HepG2 (cell line): ENCODE data around the gene IRF7. TPM values are rescaled to one million over a fixed set of nuclear protein-coding genes. Genes with fewer than 3 reads are reported as not detected.
A peak's percentile ranks its signal among the peaks of the same experiment; 100 is the strongest.

Source experiments
- BCL6 ChIP-seq: IDR thresholded peaks from 2 replicates; pipeline ENCODE4 v1.6.1; 2016; ENCODE audit warnings: missing genetic modification reagents, missing compliant biosample characterization
- MAX ChIP-seq: IDR thresholded peaks from 2 replicates; pipeline ENCODE4 v1.6.1; 2012; ENCODE audit warnings: inconsistent platforms
- NCOA2 ChIP-seq: sonication (generic); formaldehyde crosslinking; IDR thresholded peaks from 2 replicates; pipeline ENCODE4 v1.8.0; 2022; ENCODE audit warnings: inconsistent platforms
- NONO ChIP-seq, 2 experiments: fragments of 450-650 bp in 1 of 2; sonication (generic) in 1 of 2; formaldehyde crosslinking in 1 of 2; IDR thresholded peaks in 1 of 2; conservative IDR thresholded peaks in 1 of 2; 2 replicates each; pipeline versions ENCODE4 v1.6.1 to v1.8.0; 2017 to 2022; ENCODE audit warnings: mild to moderate bottlenecking in 1 of 2, missing genetic modification reagents in 1 of 2, moderate library complexity in 1 of 2
- NR2C2 ChIP-seq: sonication (generic); formaldehyde crosslinking; IDR thresholded peaks from 2 replicates; pipeline ENCODE4 v1.4.0; 2020; ENCODE audit warnings: missing genetic modification reagents, mild to moderate bottlenecking, moderate library complexity, borderline replicate concordance
- PHF8 ChIP-seq: sonication (generic); formaldehyde crosslinking; IDR thresholded peaks from 2 replicates; pipeline ENCODE4 v1.5.0; 2020; ENCODE audit warnings: missing genetic modification reagents
- RFX3 ChIP-seq: IDR thresholded peaks from 2 replicates; pipeline ENCODE4 v1.6.1; 2016; ENCODE audit warnings: missing biosample characterization, missing genetic modification reagents
- RFX5 ChIP-seq: IDR thresholded peaks from 2 replicates; pipeline ENCODE4 v1.6.1; 2011; ENCODE audit warnings: low read depth, low read length, improper control_type of control experiment
- RFXANK ChIP-seq: IDR thresholded peaks from 2 replicates; pipeline ENCODE4 v1.6.1; 2016
- RXRB ChIP-seq: IDR thresholded peaks from 2 replicates; pipeline ENCODE4 v1.6.1; 2016; ENCODE audit warnings: borderline replicate concordance, missing genetic modification reagents, missing compliant biosample characterization
- SP2 ChIP-seq: sonication (generic); formaldehyde crosslinking; IDR thresholded peaks from 2 replicates; pipeline ENCODE4 v1.5.1; 2020; ENCODE audit warnings: mild to moderate bottlenecking, missing genetic modification reagents
- TBX2 ChIP-seq: sonication (generic); formaldehyde crosslinking; IDR thresholded peaks from 2 replicates; pipeline ENCODE4 v1.5.0; 2020; ENCODE audit warnings: missing genetic modification reagents, mild to moderate bottlenecking, borderline replicate concordance
- TEAD3 ChIP-seq: optimal IDR thresholded peaks from 2 replicates; pipeline ENCODE3; 2016; ENCODE audit warnings: borderline replicate concordance
- THAP8 ChIP-seq: sonication (generic); formaldehyde crosslinking; IDR thresholded peaks from 2 replicates; pipeline ENCODE4 v1.5.1; 2020; ENCODE audit warnings: missing genetic modification reagents, mild to moderate bottlenecking, borderline replicate concordance
- THYN1 ChIP-seq: sonication (generic); formaldehyde crosslinking; IDR thresholded peaks from 2 replicates; pipeline ENCODE4 v1.8.1; 2023; ENCODE audit warnings: low read depth, mild to moderate bottlenecking, moderate library complexity, missing genetic modification reagents, borderline replicate concordance
- ZBTB1 ChIP-seq: sonication (generic); formaldehyde crosslinking; IDR thresholded peaks from 2 replicates; pipeline ENCODE4 v1.4.0; 2020; ENCODE audit warnings: missing genetic modification reagents, borderline replicate concordance
- ZNF12 ChIP-seq: sonication (generic); formaldehyde crosslinking; IDR thresholded peaks from 2 replicates; pipeline ENCODE4 v1.5.0; 2020; ENCODE audit warnings: missing genetic modification reagents
- ZNF205 ChIP-seq: IDR thresholded peaks from 2 replicates; pipeline ENCODE4 v1.6.1; 2018; ENCODE audit warnings: missing biosample characterization, missing genetic modification reagents
- ZNF235 ChIP-seq: sonication (generic); formaldehyde crosslinking; IDR thresholded peaks from 2 replicates; pipeline ENCODE4 v1.8.1; 2023; ENCODE audit warnings: mild to moderate bottlenecking, missing genetic modification reagents, borderline replicate concordance
- ZNF263 ChIP-seq: sonication (generic); formaldehyde crosslinking; IDR thresholded peaks from 2 replicates; pipeline ENCODE4 v1.4.0; 2020; ENCODE audit warnings: missing genetic modification reagents
- ZNF331 ChIP-seq: sonication (generic); formaldehyde crosslinking; IDR thresholded peaks from 2 replicates; pipeline ENCODE4 v1.4.0; 2020; ENCODE audit warnings: missing genetic modification reagents
- ZNF430 ChIP-seq: sonication (generic); formaldehyde crosslinking; IDR thresholded peaks from 2 replicates; pipeline ENCODE4 v1.9.0; 2021; ENCODE audit warnings: mild to moderate bottlenecking, missing genetic modification reagents
- ZNF484 ChIP-seq: sonication (generic); formaldehyde crosslinking; IDR thresholded peaks from 2 replicates; pipeline ENCODE4 v1.5.1; 2020; ENCODE audit warnings: mild to moderate bottlenecking, low read depth, missing genetic modification reagents, borderline replicate concordance
- ZNF510 ChIP-seq: sonication (generic); formaldehyde crosslinking; IDR thresholded peaks from 2 replicates; pipeline ENCODE4 v1.4.0; 2020; ENCODE audit warnings: low read depth, mild to moderate bottlenecking, missing genetic modification reagents
- ZNF639 ChIP-seq: conservative IDR thresholded peaks from 2 replicates; pipeline ENCODE4 v1.6.1; 2018; ENCODE audit warnings: missing genetic modification reagents
- ZNF724P ChIP-seq: sonication (generic); formaldehyde crosslinking; IDR thresholded peaks from 2 replicates; pipeline ENCODE4 v1.8.0; 2022; ENCODE audit warnings: missing genetic modification reagents, borderline replicate concordance
- ZNF761 ChIP-seq: sonication (generic); formaldehyde crosslinking; conservative IDR thresholded peaks from 2 replicates; pipeline ENCODE4 v1.4.0; 2020; ENCODE audit warnings: mild to moderate bottlenecking, missing genetic modification reagents
- ZNF777 ChIP-seq: sonication (generic); formaldehyde crosslinking; IDR thresholded peaks from 2 replicates; pipeline ENCODE4 v1.4.0; 2020; ENCODE audit warnings: missing genetic modification reagents
- ZSCAN25 ChIP-seq: sonication (generic); formaldehyde crosslinking; IDR thresholded peaks from 2 replicates; pipeline ENCODE4 v1.8.0; 2022; ENCODE audit warnings: mild to moderate bottlenecking, missing genetic modification reagents
- polyA plus RNA-seq, 8 experiments: library from polyadenylated mRNA; depleted of rRNA in 3 of 8; stranded (reverse) in 7 of 8; unstranded in 1 of 8; fragments of >200 nt; fragmentation: Illumina TruSeq in 4 of 8; extraction: Trizol in 4 of 8; gene quantifications; 2 replicates each; pipeline versions ENCODE4 v1.2.1 to v1.2.3, GENCODE V29; 2011 to 2016; ENCODE audit warnings: low read depth in 4 of 8, missing spikeins in 1 of 8, mixed read lengths in 1 of 8; ENCODE audit not compliant: insufficient read depth in 1 of 8
- total RNA-seq, 5 experiments: library from RNA; depleted of rRNA; stranded (reverse); fragments of >200 nt; fragmentation: Illumina TruSeq; extraction: Trizol; gene quantifications; 2 replicates each; pipeline ENCODE4 v1.2.3, GENCODE V29; 2016; ENCODE audit warnings: low read depth in 1 of 5
- TF ChIP-seq, protein P1 (sequence below), 2 experiments: fragments of 450-650 bp in 1 of 2; sonication (generic) in 1 of 2; formaldehyde crosslinking; IDR thresholded peaks; 2 replicates each; pipeline versions ENCODE4 v1.5.0 to v1.8.0; 2020 to 2022; ENCODE audit warnings: mild to moderate bottlenecking in 1 of 2, missing genetic modification reagents in 1 of 2

IRF7 gene
- total and polyA plus RNA-seq, 2 of the 13 experiments (the other 11 are each of a cell fraction or from before 2014, with no cell fraction given): not detected

DNA sequence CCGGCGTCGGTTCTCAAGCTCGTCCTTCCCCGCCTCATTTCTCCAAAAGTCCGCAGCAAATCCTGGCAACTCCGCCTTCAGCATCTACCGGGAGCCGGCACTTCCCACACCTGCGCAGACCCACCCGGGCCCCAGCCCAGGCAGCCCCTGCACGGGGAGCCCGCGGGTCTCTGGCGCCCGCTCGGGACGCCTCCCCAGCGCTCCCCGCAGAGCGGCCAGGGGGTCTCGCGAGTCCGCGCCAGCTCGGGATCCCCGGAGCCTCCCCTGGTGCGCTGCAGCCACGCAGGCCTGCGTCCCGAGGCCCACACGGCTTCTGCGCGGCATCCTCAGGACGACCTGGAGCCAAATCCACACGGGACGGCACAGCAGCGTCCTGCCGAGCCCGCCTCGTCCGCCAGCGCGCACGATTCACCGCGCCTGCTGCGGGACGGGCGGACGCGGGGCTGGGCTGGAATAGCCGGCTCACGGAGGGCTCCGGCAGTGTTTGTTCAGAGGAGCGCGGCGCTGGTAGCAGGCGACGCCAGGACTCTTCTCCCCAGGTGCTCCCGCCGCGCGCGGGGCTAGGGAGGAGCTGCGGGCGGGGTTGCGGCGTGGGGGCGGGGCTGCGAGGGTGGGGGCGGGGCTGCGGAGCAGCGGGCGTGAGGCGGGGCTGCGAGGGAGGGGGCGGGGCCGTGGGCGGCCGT is 40.3 kb downstream of the IRF7 start (continued):
- TF ChIP-seq TBX2 (CRISPR knock-in tag): peak; percentile 58; the same call in 1 of the 2 replicates
- no peak for TF ChIP-seq ZNF484 (CRISPR knock-in tag)
- TF ChIP-seq ZNF205 (CRISPR knock-in tag): peak; percentile 60; the same call in 1 of the 2 replicates
- TF ChIP-seq ZNF430 (CRISPR knock-in tag): peak; percentile 15; the same call in 1 of the 2 replicates
- TF ChIP-seq THAP8: no peak; the same call in 1 of the 2 replicates
- TF ChIP-seq RFX5: no peak
- TF ChIP-seq RXRB (CRISPR knock-in tag): peak; percentile 11; the same call in 1 of the 2 replicates
- no peak for TF ChIP-seq THYN1 (CRISPR knock-in tag)
- TF ChIP-seq RFX3: no peak
- no peak for TF ChIP-seq RFXANK
- peak; percentile 98 for TF ChIP-seq ZNF263 (CRISPR knock-in tag)
- TF ChIP-seq ZNF12 (CRISPR knock-in tag): no peak
- peak; percentile 53 for TF ChIP-seq ZNF724P (CRISPR knock-in tag)
- no peak for TF ChIP-seq ZNF331 (CRISPR knock-in tag)
- no peak for TF ChIP-seq ZNF235
- 0 out of 2 replicates have a peak, but pooled peaks have one; percentile 66 for TF ChIP-seq ZNF761 (CRISPR knock-in tag)
- no peak for TF ChIP-seq ZNF510
- TF ChIP-seq ZBTB1: peak; percentile 66; the same call in 1 of the 2 replicates
- TF ChIP-seq NONO (IDR thresholded peaks at IDR 0.05): no peak
- no peak for TF ChIP-seq NONO (CRISPR knock-in tag; conservative IDR thresholded peaks at IDR 0.05)
- peak; percentile 37; the same call in 1 of the 2 replicates for TF ChIP-seq PHF8 (CRISPR knock-in tag)
- TF ChIP-seq, protein P1, sequence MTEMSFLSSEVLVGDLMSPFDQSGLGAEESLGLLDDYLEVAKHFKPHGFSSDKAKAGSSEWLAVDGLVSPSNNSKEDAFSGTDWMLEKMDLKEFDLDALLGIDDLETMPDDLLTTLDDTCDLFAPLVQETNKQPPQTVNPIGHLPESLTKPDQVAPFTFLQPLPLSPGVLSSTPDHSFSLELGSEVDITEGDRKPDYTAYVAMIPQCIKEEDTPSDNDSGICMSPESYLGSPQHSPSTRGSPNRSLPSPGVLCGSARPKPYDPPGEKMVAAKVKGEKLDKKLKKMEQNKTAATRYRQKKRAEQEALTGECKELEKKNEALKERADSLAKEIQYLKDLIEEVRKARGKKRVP (CRISPR knock-in tag; IDR thresholded peaks at IDR 0.05): no peak
- TF ChIP-seq ZSCAN25 (CRISPR knock-in tag): no peak
- no peak for TF ChIP-seq NR2C2 (CRISPR knock-in tag)
- peak; percentile 46 for TF ChIP-seq TEAD3
- no peak for TF ChIP-seq NCOA2
- TF ChIP-seq ZNF777 (CRISPR knock-in tag): peak; percentile 54; the same call in 1 of the 2 replicates
- TF ChIP-seq ZNF639 (CRISPR knock-in tag): 0 out of 2 replicates have a peak, but pooled peaks have one; percentile 11
- TF ChIP-seq BCL6: peak; percentile 42
- TF ChIP-seq MAX: peak; percentile 72; the same call in 1 of the 2 replicates
- no peak for TF ChIP-seq SP2 (CRISPR knock-in tag)
